NOMO-1 treated with DMSO at 0.1 percent for 48 hours (cell line): Measurements from ENCODE around the gene ENTR1.
A peak's percentile ranks its signal among the peaks of the same experiment; 100 is the strongest.

Experiments
- DNase-seq: peaks from one replicate; lab custom pipeline; 2025; ENCODE audit not compliant: unreplicated experiment; lab: John Stamatoyannopoulos, UW

ENTR1 gene

GRCh38 chr9:136398286-136398685, 12.1 kb downstream of the ENTR1 start:
- DNase-seq = no peak

- no peak for DNase-seq
Measured at GRCh38 chr9:136397643-136398042, 12.8 kb downstream of the ENTR1 start.

GRCh38 chr9:136396219-136396515, 14.2 kb downstream of the ENTR1 start:
- DNase-seq = no peak

- DNase-seq = no peak
Measured at GRCh38 chr9:136395345-136396218, 14.8 kb downstream of the ENTR1 start.

DNA sequence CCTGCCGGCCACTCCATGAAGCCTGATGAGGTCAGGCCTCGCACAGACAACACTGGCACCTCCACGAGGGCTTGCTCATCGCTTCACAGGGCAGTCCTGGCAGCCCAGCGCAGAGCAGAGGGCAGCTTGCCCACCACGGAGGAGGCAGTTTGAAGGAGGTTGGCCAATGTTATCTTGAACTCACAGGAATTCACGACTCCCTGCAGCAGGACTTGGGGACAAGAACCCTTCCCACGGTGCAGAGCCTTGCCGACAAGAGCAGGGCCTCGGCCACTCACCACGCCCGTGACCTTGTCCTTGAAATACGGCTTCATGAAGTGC, 15.4 kb downstream of the ENTR1 start:
- no peak for DNase-seq

- DNase-seq = no peak
Measured at GRCh38 chr9:136394312-136395019, 15.9 kb downstream of the ENTR1 start.

GRCh38 chr9:136393531-136393930, 16.9 kb downstream of the ENTR1 start:
- DNase-seq = no peak

DNA sequence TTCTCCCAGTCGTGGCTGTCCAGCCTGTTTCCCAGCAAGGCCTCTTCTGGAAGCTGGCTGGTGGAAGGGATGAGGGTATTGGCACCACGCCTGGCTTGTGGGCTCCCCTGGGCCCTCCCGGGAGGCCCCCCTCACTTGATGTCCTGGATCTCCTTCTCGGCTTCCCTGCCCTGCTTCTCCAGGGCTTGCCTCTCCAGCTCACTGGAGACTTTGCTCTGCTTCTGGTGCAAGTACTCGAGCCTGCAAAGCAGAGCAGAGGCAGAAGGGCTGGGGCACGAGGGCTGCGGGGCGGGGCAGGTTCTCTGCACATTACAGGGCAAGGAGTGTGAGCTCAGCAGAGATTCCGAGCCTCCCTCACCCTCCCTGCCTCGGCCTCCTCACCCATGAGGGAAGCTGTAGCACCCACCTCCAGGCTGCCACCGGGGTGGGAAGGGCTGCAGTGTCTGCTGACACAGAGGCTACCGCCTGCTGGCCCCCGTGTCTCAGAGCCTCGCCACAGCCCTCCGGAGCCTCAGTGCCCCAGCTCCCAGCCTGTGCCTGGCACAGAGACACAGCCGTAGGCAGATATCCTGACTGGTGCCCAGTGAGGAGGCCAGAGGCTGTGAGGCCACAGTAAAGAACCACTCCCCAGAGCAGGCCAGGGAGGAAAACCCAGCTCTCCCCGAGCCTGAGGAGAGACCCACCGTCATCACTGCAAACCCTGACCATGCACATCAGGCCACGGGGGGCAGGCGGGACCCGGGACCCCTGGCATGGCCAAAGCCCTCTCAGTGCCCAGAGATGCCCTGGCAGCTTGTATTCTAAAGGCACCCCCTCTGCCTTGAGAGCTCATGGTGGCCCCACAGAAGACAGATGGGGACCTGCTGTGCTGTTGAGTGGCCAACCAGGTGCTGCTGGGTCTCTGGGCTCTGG, 17.6 kb downstream of the ENTR1 start:
- no peak for DNase-seq

DNA sequence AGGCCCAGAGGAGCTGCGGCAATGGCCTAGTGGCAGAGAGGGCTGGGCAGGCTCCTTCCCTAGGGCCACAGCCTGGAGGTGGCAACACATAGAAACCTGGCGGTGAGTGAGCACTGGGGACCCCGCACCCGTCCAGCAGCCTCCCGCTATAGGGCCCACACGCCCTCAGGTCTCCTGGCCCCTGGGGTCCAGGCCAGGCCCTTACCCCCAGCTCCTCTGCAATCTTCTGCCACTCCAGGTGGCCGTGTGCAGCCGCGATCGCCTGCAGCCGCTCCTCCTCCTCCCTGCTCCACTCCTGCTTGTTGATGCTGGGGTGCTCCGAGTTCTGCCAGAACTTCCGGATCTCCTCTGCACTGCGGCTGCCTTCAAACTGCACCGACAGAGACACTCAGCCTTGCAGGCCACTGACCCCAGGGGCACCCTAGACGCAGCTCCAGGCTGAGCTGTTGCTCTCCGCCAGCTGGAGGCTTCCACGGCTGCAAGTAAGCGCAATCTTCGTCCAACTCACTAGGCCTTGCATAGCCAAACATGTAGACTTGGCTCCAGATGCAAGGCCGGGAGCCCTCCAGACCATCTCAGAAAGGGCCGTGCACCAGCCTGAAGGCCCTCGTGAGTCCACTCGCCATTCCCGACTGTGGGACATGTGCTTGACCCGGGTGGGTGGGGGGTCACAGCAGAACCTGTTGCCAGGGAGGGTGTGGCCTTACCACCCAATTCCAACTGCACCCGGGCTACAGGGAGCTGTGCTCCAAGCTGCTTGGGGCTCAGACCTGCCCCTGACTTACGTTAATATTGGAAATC, 18.5 kb downstream of the ENTR1 start:
- no peak for DNase-seq

GRCh38 chr9:136389396-136389795, 21.0 kb downstream of the ENTR1 start:
- no peak for DNase-seq

GRCh38 chr9:136387217-136387616, 23.2 kb downstream of the ENTR1 start:
- DNase-seq = no peak

DNA sequence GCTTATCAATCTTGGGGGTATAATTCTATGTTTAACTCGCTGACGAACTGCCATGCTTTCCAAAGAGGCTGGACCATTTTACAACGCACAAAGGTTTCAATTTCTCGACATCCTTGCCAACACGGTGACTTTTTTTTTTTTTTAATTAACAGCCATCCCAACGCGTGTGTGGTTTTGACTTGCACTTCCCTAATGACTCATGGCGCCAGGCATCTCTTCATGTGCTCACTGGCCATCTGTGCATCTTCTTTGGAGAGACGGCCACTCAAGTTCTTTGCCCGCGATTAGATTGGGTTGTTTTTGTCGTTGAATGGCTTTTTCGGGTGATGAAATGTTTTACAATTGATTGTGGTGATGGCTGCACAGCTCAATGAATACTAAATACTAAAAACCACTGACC, 24.4 kb downstream of the ENTR1 start:
- peak; percentile 97 for DNase-seq

DNA sequence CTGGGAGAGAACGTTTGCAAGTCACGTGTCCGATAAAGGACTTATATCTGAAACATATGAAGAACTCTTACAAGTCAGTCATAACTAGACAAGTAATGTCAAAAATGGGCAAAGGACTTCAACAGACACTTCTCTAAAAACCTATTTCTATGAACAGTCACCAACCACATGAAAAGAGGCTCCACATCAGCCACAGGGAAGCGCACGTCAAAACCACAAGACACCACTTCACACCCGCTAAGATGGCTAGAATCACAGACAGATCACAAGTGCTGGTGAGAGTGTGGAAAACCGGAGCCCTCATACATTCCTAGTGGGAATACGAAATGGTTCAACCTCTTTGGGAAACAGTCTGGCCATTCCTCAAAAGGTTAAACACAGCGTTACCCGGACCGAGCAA, 25.4 kb downstream of the ENTR1 start:
- peak; percentile 84 for DNase-seq

- DNase-seq = no peak
Measured at GRCh38 chr9:136383436-136383835, 27.0 kb downstream of the ENTR1 start.

DNA sequence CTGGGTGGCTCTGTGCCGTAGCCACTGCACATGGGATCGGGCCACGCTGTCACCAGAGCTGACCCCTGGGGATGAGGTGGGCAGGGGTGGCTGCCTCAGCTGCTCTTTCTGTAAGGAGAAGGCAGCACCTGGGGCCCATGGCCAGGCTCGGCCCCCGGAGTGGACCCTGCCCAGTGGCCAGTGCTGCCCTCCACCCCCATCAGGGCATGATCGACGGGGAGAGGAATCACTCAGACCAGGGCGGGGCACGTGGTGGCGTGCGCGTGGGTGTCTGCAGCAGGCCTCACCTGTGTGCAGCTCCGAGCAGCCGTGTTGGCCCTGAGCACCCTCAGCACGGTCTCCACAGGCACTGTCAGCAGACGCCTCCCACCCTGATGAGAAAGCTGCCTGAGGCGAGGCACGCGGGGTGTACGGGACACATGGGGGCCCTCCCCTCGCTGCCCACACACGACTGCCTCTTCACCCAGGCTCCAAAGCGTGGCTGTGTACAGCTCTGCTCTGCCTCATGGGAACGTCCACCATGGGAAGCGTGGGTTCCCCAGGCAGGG, 28.4 kb downstream of the ENTR1 start:
- no peak for DNase-seq

DNA sequence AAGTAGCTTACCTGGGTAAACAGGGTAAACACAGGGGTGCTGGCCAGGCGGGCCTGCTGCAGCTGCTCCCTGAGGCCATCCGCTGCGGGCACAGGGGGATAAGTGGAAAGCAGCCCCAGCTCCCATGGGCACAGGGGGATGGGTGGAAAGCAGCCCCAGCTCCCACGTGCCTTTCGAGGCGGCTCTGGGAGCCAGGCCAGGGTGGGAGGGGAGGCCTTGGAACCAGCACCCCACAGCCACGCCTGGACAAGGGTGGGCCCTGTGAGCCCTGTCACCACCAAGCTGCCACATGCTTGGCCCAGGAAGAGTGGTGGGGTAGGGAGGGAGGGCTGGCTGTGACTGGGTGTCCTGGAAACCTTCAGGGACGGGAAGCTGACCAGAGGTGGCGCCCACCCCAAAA, 29.1 kb downstream of the ENTR1 start:
- no peak for DNase-seq

DNA sequence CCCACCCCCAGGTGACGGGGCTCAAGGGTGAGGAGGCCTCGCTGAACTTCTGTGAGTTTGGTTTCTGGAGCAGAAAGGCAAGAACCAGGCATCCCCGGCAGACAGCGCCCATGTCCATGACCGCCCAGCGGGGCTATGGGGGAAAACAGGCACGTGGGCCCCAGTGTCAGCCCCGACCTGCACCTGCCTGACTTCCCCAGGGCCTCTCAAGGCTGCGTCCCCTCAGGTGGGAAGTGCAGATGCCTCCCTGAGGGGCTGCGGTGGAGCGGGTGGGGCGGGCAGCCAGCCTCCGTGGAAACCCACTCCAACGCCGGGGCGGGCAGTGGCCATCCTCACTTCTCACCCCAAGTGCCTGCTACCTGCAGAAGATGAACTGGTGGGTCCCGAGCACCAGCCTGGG, 30.0 kb downstream of the ENTR1 start:
- no peak for DNase-seq

- DNase-seq = no peak
Measured at GRCh38 chr9:136379891-136380290, 30.5 kb downstream of the ENTR1 start.

- DNase-seq = no peak
Measured at GRCh38 chr9:136379401-136379800, 31.0 kb downstream of the ENTR1 start.

- no peak for DNase-seq
Measured at GRCh38 chr9:136379003-136379287, 31.5 kb downstream of the ENTR1 start.
